Pancreas (tissue), 10 donors: ENCODE measurements around the gene HID1. TPM values are rescaled to one million over a fixed set of nuclear protein-coding genes. Genes with fewer than 3 reads are reported as not detected.

Experiments used
- ATAC-seq, 4 donors: fragments of 200-7000 bp; cut with Tn5 transposase; one replicate each; pipeline versions ENCODE4 v1.8.0 to v1.9.1; 2020; ENCODE audit warnings: mild to moderate bottlenecking in 4 of 4, moderate library complexity in 4 of 4
- DNase-seq, 6 donors: peaks; one replicate each; pipeline ENCODE4 v3.0.0-alpha.2; 2020
- FAIRE-seq: peaks from 2 replicates; lab custom pipeline; 2012; peaks lifted over from hg19 to GRCh38; lab: Jason Lieb, UNC
- H3K27ac ChIP-seq, 4 donors: fragments of 200-600 bp; sonication (generic); 1 replicate in 3 of 4; 2 replicates in 1 of 4; pipeline versions ENCODE4 v1.5.0 to v1.8.0; 2020
- H3K27me3 ChIP-seq, 4 donors: fragments of 200-600 bp; one replicate each; pipeline ENCODE4 v1.8.0; 2021
- H3K36me3 ChIP-seq, 3 donors: fragments of 200-600 bp; sonication (generic) in 1 of 3; one replicate each; pipeline versions ENCODE4 v1.5.0 to v1.8.0; 2020 to 2021
- H3K4me1 ChIP-seq, 3 donors: fragments of 200-600 bp; one replicate each; pipeline ENCODE4 v1.8.0; 2021
- H3K4me3 ChIP-seq, 4 donors: fragments of 200-600 bp; sonication (generic) in 2 of 4; one replicate each; pipeline versions ENCODE4 v1.5.0 to v1.8.0; 2020 to 2021
- H3K9me3 ChIP-seq, 4 donors: fragments of 200-600 bp; one replicate each; pipeline ENCODE4 v1.8.0; 2021
- CTCF ChIP-seq, 4 donors: fragments of 200-600 bp; sonication (generic) in 3 of 4; IDR thresholded peaks; one replicate each; pipeline versions ENCODE4 v1.5.0 to v1.8.0; 2021; ENCODE audit warnings: antibody characterized with exemption in 4 of 4
- WGBS, 2 donors: extraction: QIAGEN DNeasy Blood & Tissue Kit; methylation state at CpG; one replicate each; pipeline ENCODE4 v1.1.7; 2013; 5-methylcytosine and 5-hydroxymethylcytosine counted together
- intact Hi-C, 3 donors: fragments of 100-400 bp; cut with DNase I; formaldehyde crosslinking; loops; one replicate each; pipeline versions ENCODE4 v1.11.1 to v1.14.2; 2022
- polyA plus RNA-seq, 2 donors: library from polyadenylated mRNA; stranded (reverse); fragments of 200-250 nt; gene quantifications; one replicate each; pipeline ENCODE4 v1.2.3, GENCODE V29; 2013
- total RNA-seq, 6 donors: library from RNA; stranded (reverse); fragmentation: NEBNext Ultra II Directional in 4 of 6; extraction: Animal tissue kit (Norgen Biotek cat#: 25700) in 4 of 6; gene quantifications; one replicate each; pipeline versions ENCODE4 v1.2.1 to v1.2.4, GENCODE V29; 2021 to 2023
- donor health status: healthy with polysubstance abuse.
- donor health status: DM: no; HTN: no; CAD: no; lungs with moderate emphysema.
- donor health status: DM: no; HTN: no; CAD: no.
- donor health status: control.
- donor health status: control.
- donor health status: Bipolar disorder and iron deficiency.
- donor health status: DM: yes; HTN: yes; CAD: no.
- donor health status: DM: no; HTN: no; CAD: no.
- donor health status: DM: no; HTN: no; CAD: no.
- donor health status: DM: yes; HTN: yes; CAD: no.

Gene HID1
- total and polyA plus RNA-seq, 8 donors = 76.7 to 262 (median 126) TPM

DNA sequence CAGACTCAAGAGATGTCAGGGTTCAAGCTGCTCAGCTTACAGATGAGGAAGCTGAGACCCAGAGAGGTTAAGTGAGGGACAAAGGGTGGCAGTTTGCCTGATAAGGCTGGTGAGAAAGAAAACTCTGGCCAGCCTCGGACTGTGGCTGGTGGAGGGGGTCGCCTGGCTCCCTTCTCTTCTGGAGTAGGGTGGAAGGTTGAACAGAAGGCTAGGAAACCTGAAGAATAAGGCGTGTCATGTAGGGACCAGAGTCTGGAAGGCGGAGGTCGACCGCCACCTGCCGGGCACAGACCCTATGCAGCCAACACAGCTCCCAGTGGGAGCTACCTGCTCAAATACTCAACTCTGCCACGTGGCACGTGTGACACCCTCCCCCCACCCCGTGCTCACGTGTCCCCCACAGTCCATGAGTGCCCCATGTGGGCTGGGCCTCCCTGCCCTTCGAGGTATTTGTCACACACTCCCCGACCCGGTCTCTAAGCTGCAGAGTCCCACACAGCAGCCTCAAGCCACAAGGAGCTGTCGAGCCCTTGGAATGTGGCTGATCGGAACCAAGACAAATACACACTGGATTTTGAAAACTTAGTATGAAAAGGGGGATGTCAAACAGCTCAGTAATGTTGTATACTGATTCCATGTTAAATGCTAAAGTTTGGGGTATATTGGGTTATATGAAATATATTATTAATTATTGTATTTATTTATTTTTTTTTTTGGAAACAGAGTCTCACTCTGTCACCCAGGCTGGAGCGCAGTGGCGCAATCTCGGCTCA is 11.8 kb downstream of the HID1 start:
- DNase-seq (peak in 2 of 6 donors; percentile 15 to 35), FAIRE-seq (no peak), ATAC-seq (no peak)
- Histone ChIP-seq H3K4me3 (no peak overlapping the region), H3K27me3 (no peaks in the 10 kb centered on the region), H3K27ac (no peak overlapping the region), H3K9me3 (no peaks in the 10 kb centered on the region), H3K4me1 (peaks cover 0 to 8% (median 0%) of the 10 kb centered on the region in 3 donors), H3K36me3 (peaks cover 2 to 35% (median 20%) of the 10 kb centered on the region in 3 donors)
- WGBS, 2 donors = 66 to 68% methylated on average over 19 of the region's 19 CpGs
- no peak for TF ChIP-seq CTCF (IDR thresholded peaks at IDR 0.05)
- intact Hi-C loops = loop anchor here in 1 of 3 donors (10.0 kb wide), 1 partner anchor 54 kb away; the partner anchor contains the start of gene MRPL58

DNA sequence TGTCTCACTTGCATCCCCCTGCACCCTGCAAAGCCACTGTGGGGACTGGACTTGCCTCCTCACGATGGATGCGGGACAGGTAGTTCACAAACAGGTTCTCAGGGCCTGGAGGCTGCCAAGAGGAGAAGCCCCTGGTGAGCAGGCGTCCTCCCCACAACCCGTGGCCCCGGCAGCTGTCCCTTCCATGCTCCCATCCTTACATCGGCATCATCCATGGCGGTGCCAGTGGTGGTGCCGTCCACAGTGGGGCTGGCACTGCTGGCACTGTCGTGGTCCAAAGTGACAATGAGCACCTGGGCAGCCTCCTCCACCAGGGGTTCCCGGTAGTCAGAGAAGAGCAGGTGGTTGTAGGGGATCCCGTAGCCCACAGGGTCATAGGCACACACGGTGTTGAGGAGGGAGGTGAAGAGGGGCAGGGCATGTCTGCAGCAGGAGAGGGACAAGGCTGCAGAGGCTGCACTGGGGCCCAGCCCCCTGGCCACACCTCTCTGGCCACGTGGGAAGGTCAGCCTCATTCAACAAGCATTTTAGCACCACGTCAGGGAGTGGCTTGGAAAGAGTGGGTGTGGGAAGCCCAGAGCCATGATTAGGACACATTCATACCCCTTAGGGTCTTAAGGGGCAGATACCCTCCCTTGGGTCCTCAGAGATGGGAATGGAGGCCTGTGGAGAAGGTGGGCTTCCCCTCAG is 12.6 kb downstream of the HID1 start:
- intact Hi-C loops = loop anchor here in 1 of 3 donors (10.0 kb wide), 1 partner anchor 55 kb away; the partner anchor contains the start of gene MRPL58
- DNase-seq (peak in 2 of 6 donors; percentile 15 to 73), ATAC-seq (no peak), FAIRE-seq (no peak)
- no peak for TF ChIP-seq CTCF (IDR thresholded peaks at IDR 0.05)
- H3K9me3 ChIP-seq = no peaks in the 10 kb centered on the region
- H3K4me3 ChIP-seq = no peak overlapping the region
- H3K27ac ChIP-seq = no peak overlapping the region
- peaks cover 7 to 43% (median 22%) of the 10 kb centered on the region in 3 donors for H3K36me3 ChIP-seq
- no peaks in the 10 kb centered on the region for H3K27me3 ChIP-seq
- WGBS, 2 donors = 72 to 79% methylated on average over 14 of the region's 14 CpGs
- H3K4me1 ChIP-seq = peaks cover 0 to 2% (median 0%) of the 10 kb centered on the region in 3 donors

- FAIRE-seq (no peak), DNase-seq (peak; percentile 44 to 95 (median 77)), ATAC-seq (peak; percentile 34 to 74 (median 68))
- H3K4me3 ChIP-seq = no peak overlapping the region
- H3K9me3 ChIP-seq = no peaks in the 10 kb centered on the region
- peak; percentile 85 to 91 (median 90) for TF ChIP-seq CTCF (IDR thresholded peaks at IDR 0.05)
- intact Hi-C loops = no loop called here
- no peaks in the 10 kb centered on the region for H3K27me3 ChIP-seq
- H3K4me1 ChIP-seq = no peaks in the 10 kb centered on the region
- WGBS, 2 donors = 58 to 60% methylated on average over 33 of the region's 33 CpGs
- H3K27ac ChIP-seq = no peak overlapping the region
- H3K36me3 ChIP-seq = peaks cover 7 to 61% (median 28%) of the 10 kb centered on the region in 3 donors
These were observed 14.4 kb downstream of the HID1 start for GRCh38 chr17:74957935-74958740.

DNA sequence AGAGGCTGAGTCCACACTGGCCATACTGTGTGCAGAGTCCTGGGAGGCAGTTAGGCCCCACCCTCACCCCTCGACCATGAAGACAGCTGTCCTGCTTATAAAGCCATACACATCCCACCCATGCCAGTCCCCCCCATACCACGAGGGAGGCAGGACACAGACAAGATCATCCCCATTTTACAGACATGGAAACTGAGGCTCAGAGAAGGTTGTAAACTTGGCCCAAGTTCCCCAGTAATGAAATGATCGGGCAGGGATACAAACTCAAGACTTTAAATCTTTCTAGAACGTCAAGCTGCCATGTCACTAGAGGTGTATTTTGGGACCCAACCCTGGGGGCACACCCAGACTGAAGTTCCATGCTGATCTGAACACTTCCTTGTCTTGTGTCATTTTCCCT is 16.5 kb downstream of the HID1 start:
- Histone ChIP-seq H3K9me3 (no peaks in the 10 kb centered on the region), H3K36me3 (peaks cover 7 to 56% (median 26%) of the 10 kb centered on the region in 3 donors), H3K27me3 (no peaks in the 10 kb centered on the region), H3K27ac (no peak overlapping the region), H3K4me1 (no peaks in the 10 kb centered on the region), H3K4me3 (no peak overlapping the region)
- intact Hi-C loops = no loop called here
- DNase-seq (no peak), FAIRE-seq (no peak), ATAC-seq (no peak)
- 82 to 94% methylated on average over 4 of the region's 4 CpGs for WGBS, 2 donors
- TF ChIP-seq CTCF (IDR thresholded peaks at IDR 0.05) = no peak
